Activated naive CD4-positive, alpha-beta T cell treated with anti-CD3 and anti-CD28 coated beads for 36 hours (primary cell): Measurements from ENCODE around the gene TOMT. TPM values are rescaled to one million over a fixed set of nuclear protein-coding genes. Genes with fewer than 3 reads are reported as not detected.

Source experiments
- CTCF ChIA-PET: fragments of 350-600 bp; sonication (Branson Sonifier 250); formaldehyde crosslinking; loops from one replicate; lab custom pipeline; 2021; ENCODE audit warnings: antibody characterized with exemption; lab: Charles Lee
- DNase-seq: peaks from one replicate; pipeline ENCODE4 v3.0.0-alpha.2; 2020
- H3K27ac Mint-ChIP-seq: one replicate; pipeline ENCODE4 v1.8.0; 2021; ENCODE audit warnings: mild to moderate bottlenecking, mixed read lengths
- H3K27me3 Mint-ChIP-seq: one replicate; pipeline ENCODE4 v1.8.0; 2021; ENCODE audit warnings: low read depth, mixed read lengths
- H3K36me3 Mint-ChIP-seq: one replicate; pipeline ENCODE4 v1.8.0; 2021; ENCODE audit warnings: low read depth, mixed read lengths
- H3K4me1 Mint-ChIP-seq: one replicate; pipeline ENCODE4 v1.8.0; 2021; ENCODE audit warnings: low read depth, mixed read lengths
- H3K4me3 Mint-ChIP-seq: one replicate; pipeline ENCODE4 v1.8.0; 2021; ENCODE audit warnings: mild to moderate bottlenecking, moderate library complexity, mixed read lengths
- H3K9me3 Mint-ChIP-seq: one replicate; pipeline ENCODE4 v1.8.0; 2021; ENCODE audit warnings: mixed read lengths
- intact Hi-C: fragments of 100-400 bp; cut with micrococcal nuclease; formaldehyde crosslinking; loops from one replicate; pipeline ENCODE4 v1.15.1; 2023
- total RNA-seq, 2 experiments: library from RNA; stranded (reverse); gene quantifications; one replicate each; pipeline ENCODE4 v1.2.3, GENCODE V29; 2021

TOMT gene, protein sequence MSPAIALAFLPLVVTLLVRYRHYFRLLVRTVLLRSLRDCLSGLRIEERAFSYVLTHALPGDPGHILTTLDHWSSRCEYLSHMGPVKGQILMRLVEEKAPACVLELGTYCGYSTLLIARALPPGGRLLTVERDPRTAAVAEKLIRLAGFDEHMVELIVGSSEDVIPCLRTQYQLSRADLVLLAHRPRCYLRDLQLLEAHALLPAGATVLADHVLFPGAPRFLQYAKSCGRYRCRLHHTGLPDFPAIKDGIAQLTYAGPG
- not detected for total RNA-seq

DNA sequence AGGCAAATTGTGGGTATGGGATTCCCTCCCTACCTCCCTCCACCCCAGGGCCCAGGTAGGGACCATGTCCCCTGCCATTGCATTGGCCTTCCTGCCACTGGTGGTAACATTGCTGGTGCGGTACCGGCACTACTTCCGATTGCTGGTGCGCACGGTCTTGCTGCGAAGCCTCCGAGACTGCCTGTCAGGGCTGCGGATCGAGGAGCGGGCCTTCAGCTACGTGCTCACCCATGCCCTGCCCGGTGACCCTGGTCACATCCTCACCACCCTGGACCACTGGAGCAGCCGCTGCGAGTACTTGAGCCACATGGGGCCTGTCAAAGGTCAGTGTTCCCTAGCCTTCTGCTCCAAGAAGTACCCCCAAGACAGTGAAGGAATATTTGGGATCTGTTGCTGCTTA lies at the start of gene TOMT:
TSS of gene TOMT (plus strand) at position 37 of the 400 bp plus-strand sequence. CDS start at position 65, 28 bp downstream.
- CTCF ChIA-PET, result interaction anchor here (0.6 kb wide), 1 partner anchor 180 kb away, joined by 3 read pairs; no protein-coding TSS in a partner anchor
- no peak for DNase-seq
- H3K36me3 Mint-ChIP-seq, result peaks cover 4% of the 10 kb centered on the region
- H3K4me3 Mint-ChIP-seq, result no peak within 1 kb of the TSS
- H3K27ac Mint-ChIP-seq, result no peak within 1 kb of the TSS
- H3K4me1 Mint-ChIP-seq, result peaks cover 27% of the 10 kb centered on the region
- H3K27me3 Mint-ChIP-seq, result no peaks in the 10 kb centered on the region
- no peaks in the 10 kb centered on the region for H3K9me3 Mint-ChIP-seq
- intact Hi-C loops, result no loop called here

DNA sequence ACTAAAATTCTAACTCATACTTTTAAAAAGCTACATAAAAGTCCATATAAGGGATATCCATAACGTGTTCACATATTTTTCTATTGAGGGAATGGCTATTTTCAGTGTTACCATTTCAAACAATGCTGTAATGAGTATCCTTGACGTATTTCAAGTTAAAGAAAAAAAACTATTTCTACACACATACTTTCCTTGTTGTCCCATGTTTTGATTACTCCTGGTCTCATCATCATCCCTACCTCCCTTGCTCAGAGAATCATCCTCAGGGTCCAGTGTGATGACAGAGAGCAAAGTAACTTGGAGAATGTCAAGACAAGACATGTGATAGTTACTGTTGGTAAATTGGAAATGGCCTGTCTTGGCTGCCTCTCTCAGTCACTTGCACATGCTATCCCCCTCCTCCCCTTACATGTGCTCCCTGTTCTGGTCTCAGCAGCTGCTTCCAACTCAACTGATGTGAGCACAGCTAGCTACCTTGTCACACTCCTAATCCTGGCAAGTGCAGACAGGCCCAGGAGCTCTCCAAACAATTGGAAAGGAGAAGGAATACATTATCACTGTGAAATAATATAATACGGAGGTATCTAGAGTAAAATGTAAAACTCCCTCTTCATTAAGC lies 47.2 kb upstream of the TOMT start:
- Mint-ChIP-seq H3K27ac (no peak overlapping the region), H3K4me3 (no peak overlapping the region), H3K9me3 (no peaks in the 10 kb centered on the region), H3K4me1 (peaks cover 8% of the 10 kb centered on the region), H3K27me3 (no peaks in the 10 kb centered on the region), H3K36me3 (peaks cover 7% of the 10 kb centered on the region)
- CTCF ChIA-PET, result interaction anchor here (1.4 to 2.3 kb wide), 3 partner anchors 9 to 81 kb away, joined by 5 to 8 read pairs (median 6); no protein-coding TSS in a partner anchor
- intact Hi-C loops, result no loop called here
- no peak for DNase-seq

DNA sequence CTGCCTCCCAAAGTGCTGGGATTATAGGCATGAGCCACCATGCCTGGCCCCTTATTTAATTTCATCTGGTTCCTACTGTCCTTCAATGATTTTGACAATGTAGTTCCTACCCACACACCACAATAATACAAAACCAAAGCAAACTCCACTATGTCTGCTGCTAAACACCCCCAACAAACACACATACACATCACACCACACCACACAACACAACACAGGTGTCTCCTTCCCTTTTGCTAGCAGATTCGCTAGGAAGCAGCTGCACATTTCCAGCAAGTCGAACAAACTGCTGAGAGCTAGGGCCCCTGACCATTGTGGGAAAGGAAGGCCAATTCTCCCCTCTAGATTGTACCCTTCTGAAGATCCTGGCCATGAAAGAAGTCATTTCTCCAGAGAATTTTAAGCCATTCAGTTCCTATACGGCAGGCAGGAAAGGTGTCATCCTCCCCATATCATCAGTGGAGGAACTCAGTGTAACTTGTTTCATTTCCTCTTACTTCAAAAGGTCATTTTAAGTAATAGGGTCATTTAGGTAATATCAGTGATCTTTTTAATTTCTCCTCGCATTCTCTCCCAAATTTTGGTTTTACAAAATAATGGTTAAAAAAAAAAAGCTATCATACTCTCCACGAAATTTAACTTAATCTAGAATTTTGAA lies 43.9 kb upstream of the TOMT start:
- H3K4me1 Mint-ChIP-seq, result peaks cover 8% of the 10 kb centered on the region
- no peaks in the 10 kb centered on the region for H3K9me3 Mint-ChIP-seq
- no peak for DNase-seq
- H3K4me3 Mint-ChIP-seq, result no peak overlapping the region
- CTCF ChIA-PET, result no interaction called here
- no peak overlapping the region for H3K27ac Mint-ChIP-seq
- no peaks in the 10 kb centered on the region for H3K27me3 Mint-ChIP-seq
- intact Hi-C loops, result no loop called here
- peaks cover 10% of the 10 kb centered on the region for H3K36me3 Mint-ChIP-seq

DNA sequence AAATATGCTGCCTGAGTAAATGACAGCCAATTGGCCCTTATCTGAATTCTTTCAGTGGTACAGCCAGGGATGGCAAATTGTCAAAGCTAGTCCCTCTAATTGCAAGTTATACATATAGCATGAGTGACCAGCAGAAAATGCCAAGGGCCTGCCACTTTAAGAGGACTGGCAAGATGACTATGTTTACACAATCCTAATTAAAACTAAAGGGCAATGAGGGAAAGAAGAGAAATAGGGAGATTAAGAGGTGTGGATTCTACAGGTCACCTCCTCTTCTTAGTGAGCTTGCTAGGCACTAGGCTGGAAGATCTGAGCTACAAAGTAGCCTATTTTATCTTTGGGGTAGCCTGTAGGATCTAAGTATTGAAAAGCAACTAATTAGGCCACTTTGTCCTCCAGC lies 38.9 kb upstream of the TOMT start:
- CTCF ChIA-PET, result interaction anchor here (1.2 to 1.3 kb wide), 2 partner anchors 24 to 31 kb away, joined by 3 read pairs; no protein-coding TSS in a partner anchor
- Mint-ChIP-seq H3K27ac (no peak overlapping the region), H3K36me3 (peaks cover 16% of the 10 kb centered on the region), H3K4me3 (no peak overlapping the region), H3K9me3 (no peaks in the 10 kb centered on the region), H3K27me3 (no peaks in the 10 kb centered on the region), H3K4me1 (peaks cover 26% of the 10 kb centered on the region)
- no peak for DNase-seq
- intact Hi-C loops, result no loop called here

DNA sequence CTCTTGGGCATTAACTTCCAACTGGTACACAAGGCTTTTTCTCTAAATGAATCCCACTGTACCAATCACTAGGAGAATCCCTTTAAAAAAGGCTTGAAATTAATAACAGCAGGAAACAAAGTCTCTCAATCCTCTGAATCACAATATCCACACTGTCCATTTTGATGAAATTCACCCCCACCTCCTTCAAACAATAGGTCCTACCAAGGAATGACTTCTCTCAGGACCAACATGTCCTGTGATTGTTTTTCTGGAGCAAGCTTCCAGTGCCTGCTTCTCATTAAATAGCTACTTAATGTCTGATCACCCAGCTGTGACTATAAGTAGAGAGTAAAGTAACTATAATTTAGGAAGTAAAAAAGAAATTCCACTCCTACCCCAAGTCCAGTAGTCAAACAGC lies 38.5 kb upstream of the TOMT start:
- Mint-ChIP-seq H3K27me3 (no peaks in the 10 kb centered on the region), H3K27ac (no peak overlapping the region), H3K9me3 (no peaks in the 10 kb centered on the region), H3K36me3 (peaks cover 15% of the 10 kb centered on the region), H3K4me1 (peaks cover 30% of the 10 kb centered on the region), H3K4me3 (no peak overlapping the region)
- CTCF ChIA-PET, result interaction anchor here (1.2 to 1.3 kb wide), 2 partner anchors 24 to 32 kb away, joined by 3 read pairs; no protein-coding TSS in a partner anchor
- intact Hi-C loops, result no loop called here
- DNase-seq, result no peak

DNA sequence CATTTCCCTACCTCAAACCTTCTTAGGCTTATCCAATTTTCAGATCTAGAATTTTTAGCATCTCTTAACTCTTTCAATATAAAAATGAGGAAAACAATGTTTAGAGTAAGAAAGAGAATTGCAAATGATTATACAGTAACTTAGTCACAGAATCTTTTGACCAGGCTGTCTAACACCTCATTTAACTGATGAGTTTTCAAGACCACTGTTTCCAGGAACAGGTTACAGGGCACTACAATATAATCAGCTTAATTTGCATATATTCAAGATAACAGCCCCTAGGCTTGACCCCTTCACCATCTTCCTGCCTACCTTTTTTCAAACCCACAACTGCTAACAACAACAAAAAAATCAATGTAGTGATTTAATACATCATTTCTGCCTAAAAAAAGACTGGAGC lies 38.0 kb upstream of the TOMT start:
- no peak overlapping the region for H3K27ac Mint-ChIP-seq
- H3K9me3 Mint-ChIP-seq, result no peaks in the 10 kb centered on the region

DNA sequence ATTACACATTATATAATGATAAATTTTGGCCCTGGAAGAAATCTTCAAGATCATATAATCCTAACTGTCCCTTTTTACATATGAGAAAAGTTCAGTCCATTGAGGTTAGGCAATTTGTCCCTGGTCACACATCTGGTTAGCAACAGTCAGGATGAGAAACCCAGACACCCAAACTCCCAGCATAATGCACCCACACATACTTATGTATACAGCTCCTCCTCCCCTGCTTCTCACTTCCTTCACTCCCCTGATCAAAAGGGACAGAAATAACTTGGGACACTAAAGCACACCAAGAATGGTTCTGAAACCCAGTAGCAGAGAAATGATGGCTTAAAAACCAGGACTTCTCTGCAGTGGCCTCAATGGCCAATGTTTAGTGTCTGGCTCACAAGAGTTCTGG lies 36.5 kb upstream of the TOMT start:
- no peak for DNase-seq
- no peak overlapping the region for H3K27ac Mint-ChIP-seq
- intact Hi-C loops, result no loop called here
- CTCF ChIA-PET, result interaction anchor here (1.0 to 1.8 kb wide), 3 partner anchors 9 to 45 kb away, joined by 3 to 5 read pairs (median 4); no protein-coding TSS in a partner anchor
- peaks cover 38% of the 10 kb centered on the region for H3K4me1 Mint-ChIP-seq
- H3K4me3 Mint-ChIP-seq, result no peak overlapping the region
- no peaks in the 10 kb centered on the region for H3K9me3 Mint-ChIP-seq
- H3K27me3 Mint-ChIP-seq, result no peaks in the 10 kb centered on the region
- H3K36me3 Mint-ChIP-seq, result peaks cover 25% of the 10 kb centered on the region

More for the DNA sequence above, 38.0 kb upstream of the TOMT start:
- Mint-ChIP-seq H3K27me3 (no peaks in the 10 kb centered on the region), H3K4me1 (peaks cover 34% of the 10 kb centered on the region), H3K4me3 (no peak overlapping the region), H3K36me3 (peaks cover 17% of the 10 kb centered on the region)
- no peak for DNase-seq
- intact Hi-C loops, result no loop called here
- CTCF ChIA-PET, result interaction anchor here (1.2 to 1.8 kb wide), 4 partner anchors 23 to 43 kb away, joined by 3 to 5 read pairs (median 3); no protein-coding TSS in a partner anchor

DNA sequence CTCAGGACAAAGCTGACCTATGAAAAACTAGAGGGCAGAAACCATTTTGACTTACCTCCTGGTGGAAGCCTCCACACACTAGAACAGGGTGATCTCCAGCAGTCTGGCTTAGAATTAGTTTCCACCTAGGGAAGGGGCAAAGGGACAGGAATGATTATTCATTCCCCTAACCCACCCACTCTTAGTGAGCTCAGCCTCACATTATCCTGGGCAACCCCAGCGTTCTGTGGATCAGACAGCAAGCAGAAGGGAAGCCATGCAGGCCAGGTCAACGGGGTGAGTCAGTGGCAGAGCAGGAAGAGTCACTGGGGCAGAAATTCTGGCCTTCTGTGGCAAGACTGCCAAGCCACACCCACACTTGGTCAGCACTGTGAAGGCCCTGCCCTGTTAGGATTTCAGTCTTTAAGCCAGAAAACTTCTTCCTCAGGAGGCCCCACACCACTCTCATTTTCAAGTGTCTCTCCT lies 35.9 kb upstream of the TOMT start:
- Mint-ChIP-seq H3K4me1 (peaks cover 38% of the 10 kb centered on the region), H3K9me3 (no peaks in the 10 kb centered on the region), H3K36me3 (peaks cover 26% of the 10 kb centered on the region), H3K4me3 (no peak overlapping the region), H3K27ac (no peak overlapping the region), H3K27me3 (no peaks in the 10 kb centered on the region)
- intact Hi-C loops, result no loop called here
- CTCF ChIA-PET, result no interaction called here
- peak; percentile 12 for DNase-seq

DNA sequence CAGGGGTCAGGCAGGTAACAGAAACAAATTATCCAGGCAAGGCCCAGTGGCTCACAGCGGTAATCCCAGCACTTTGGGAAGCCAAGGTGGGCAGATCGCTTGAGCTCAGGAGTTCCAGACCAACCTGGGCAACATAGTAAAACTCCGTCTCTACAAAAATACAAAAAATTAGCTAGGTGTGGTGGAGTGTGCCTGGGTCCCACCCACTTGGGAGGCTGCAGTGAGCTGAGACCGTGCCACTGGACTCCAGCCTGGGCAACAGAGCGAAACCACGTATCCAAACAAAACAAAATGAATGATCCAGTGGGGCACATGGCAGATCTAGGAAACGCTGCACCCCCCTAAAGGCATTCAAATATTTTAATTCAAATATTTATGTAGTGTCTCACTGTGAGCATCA lies 35.2 kb upstream of the TOMT start:
- CTCF ChIA-PET, result no interaction called here
- Mint-ChIP-seq H3K27me3 (no peaks in the 10 kb centered on the region), H3K27ac (no peak overlapping the region), H3K4me1 (peaks cover 38% of the 10 kb centered on the region), H3K9me3 (no peaks in the 10 kb centered on the region), H3K36me3 (peaks cover 26% of the 10 kb centered on the region), H3K4me3 (no peak overlapping the region)
- intact Hi-C loops, result no loop called here
- no peak for DNase-seq

DNA sequence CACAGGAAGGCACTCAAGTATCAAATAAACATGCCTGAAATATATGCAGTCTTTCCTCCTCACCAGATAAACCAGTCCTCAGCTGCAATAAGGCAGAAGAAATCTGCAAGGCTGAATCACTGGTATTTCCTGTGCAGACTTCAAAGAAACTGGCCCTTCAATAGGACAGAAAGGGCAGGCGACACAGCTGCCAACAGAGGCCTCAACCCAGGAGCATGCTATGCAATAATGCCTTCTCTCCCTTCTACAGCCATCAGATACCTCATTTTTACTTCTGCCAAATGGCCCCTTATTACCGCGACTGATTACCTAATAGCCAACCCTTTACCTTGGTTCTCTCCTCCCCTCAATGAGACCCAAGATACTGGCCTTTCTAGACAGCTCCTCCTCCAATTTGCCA lies 33.4 kb upstream of the TOMT start:
- Mint-ChIP-seq H3K27me3 (no peaks in the 10 kb centered on the region), H3K36me3 (peaks cover 25% of the 10 kb centered on the region), H3K4me3 (no peak overlapping the region), H3K4me1 (peaks cover 42% of the 10 kb centered on the region), H3K27ac (no peak overlapping the region), H3K9me3 (no peaks in the 10 kb centered on the region)
- peak; percentile 22 for DNase-seq
- intact Hi-C loops, result loop anchor here (1.0 kb wide), 1 partner anchor 8 kb away; the partner anchor contains the start of genes LRRC51 and NUMA1
- CTCF ChIA-PET, result interaction anchor here (0.5 to 3.3 kb wide), 4 partner anchors 18 to 80 kb away, joined by 3 to 18 read pairs (median 4); no protein-coding TSS in a partner anchor

DNA sequence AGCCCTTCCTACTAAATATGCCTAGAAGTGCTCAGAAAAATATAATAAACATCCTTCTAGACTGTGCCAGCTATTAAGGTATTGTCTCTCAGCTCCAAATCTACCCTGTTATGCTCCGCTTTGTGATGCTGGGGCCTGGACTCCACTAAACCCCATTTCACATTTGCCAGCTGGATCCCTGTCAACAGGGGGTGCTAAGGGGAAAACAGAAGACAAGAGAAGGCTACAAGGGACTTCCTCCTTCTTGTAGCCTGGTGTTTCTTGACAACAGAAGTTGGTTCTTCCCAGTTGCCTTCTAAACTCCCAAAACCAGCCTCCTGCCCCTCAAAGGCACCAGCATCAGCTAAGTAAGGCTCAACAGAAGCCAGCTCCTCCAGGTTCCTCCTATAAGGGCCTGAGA lies 30.6 kb upstream of the TOMT start:
- Mint-ChIP-seq H3K27ac (no peak overlapping the region), H3K27me3 (no peaks in the 10 kb centered on the region), H3K9me3 (no peaks in the 10 kb centered on the region), H3K36me3 (peaks cover 20% of the 10 kb centered on the region), H3K4me3 (no peak overlapping the region), H3K4me1 (peaks cover 42% of the 10 kb centered on the region)
- CTCF ChIA-PET, result interaction anchor here (3.3 kb wide), 1 partner anchor 50 kb away, joined by 18 read pairs; no protein-coding TSS in a partner anchor
- DNase-seq, result no peak
- intact Hi-C loops, result no loop called here

DNA sequence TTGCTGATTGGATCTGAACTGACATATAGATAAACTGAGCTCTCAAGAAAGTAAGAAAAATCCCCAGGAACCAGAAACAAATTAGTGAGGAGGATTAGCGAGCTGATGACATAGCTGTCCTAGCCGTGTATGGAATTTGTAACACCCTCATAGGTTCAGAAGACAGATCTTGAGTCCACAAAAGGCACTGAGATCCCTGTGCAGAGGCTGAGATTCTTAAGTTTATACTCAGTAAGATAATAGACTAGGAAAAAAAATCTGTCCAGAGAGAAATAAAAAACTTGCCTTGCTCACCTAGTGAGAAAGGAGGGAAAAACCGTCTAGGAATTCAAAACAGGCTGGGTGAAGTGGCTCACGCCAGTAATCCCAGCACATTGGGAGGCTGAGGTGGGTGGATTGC lies 30.0 kb upstream of the TOMT start:
- no peak for DNase-seq
- intact Hi-C loops, result no loop called here
- Mint-ChIP-seq H3K36me3 (peaks cover 18% of the 10 kb centered on the region), H3K9me3 (no peaks in the 10 kb centered on the region), H3K4me1 (peaks cover 39% of the 10 kb centered on the region), H3K27me3 (no peaks in the 10 kb centered on the region), H3K4me3 (no peak overlapping the region), H3K27ac (no peak overlapping the region)
- CTCF ChIA-PET, result interaction anchor here (1.2 kb wide), 1 partner anchor 53 kb away, joined by 3 read pairs; no protein-coding TSS in a partner anchor
